ENCODE measurements around the gene ESRRA. TPM values are rescaled to one million over a fixed set of nuclear protein-coding genes. Genes with fewer than 3 reads are reported as not detected.
"Not testable (repeated sequence)": the region's sequence is repeated elsewhere in the genome, so short reads cannot be mapped to it uniquely, and the experiment has no call there.

Gene ESRRA
- total and polyA plus RNA-seq, 9 donors = 2.3 to 17.4 (median 11.9) TPM

GRCh38 chr11:64306876-64307622 lies 1.7 kb downstream of the ESRRA start:
- H3K27me3 ChIP-seq = no peaks in the 10 kb centered on the region
- peak in 4 of 5 donors; percentile 54 to 61 (median 57) for DNase-seq
- H3K27ac ChIP-seq = no peak overlapping the region
- 75 to 78% (median 75%) methylated on average over 15 of the region's 15 CpGs for WGBS, 3 donors
- TF ChIP-seq POLR2A (IDR thresholded peaks at IDR 0.05) = no peak
- TF ChIP-seq CTCF (IDR thresholded peaks at IDR 0.05) = no peak
- TF ChIP-seq EP300 (IDR thresholded peaks at IDR 0.05) = no peak
- H3K4me3 ChIP-seq = peak overlapping the region; percentile 48
- H3K36me3 ChIP-seq = no peaks in the 10 kb centered on the region
- H3K4me1 ChIP-seq (ENCODE audit: insufficient read depth) = peaks cover 8% of the 10 kb centered on the region
- intact Hi-C loops (cut with DNase I) = loop anchor here in 1 of 4 donors (5.0 kb wide), 1 partner anchor 65 kb away; the partner anchor contains the start of gene FKBP2
- H3K9me3 ChIP-seq = no peaks in the 10 kb centered on the region

GRCh38 chr11:64307795-64308194 lies 2.5 kb downstream of the ESRRA start:
- WGBS, 3 donors = 92 to 95% (median 94%) methylated on average over 5 of the region's 5 CpGs
- H3K36me3 ChIP-seq; H3K27me3 ChIP-seq; H3K4me3 ChIP-seq; H3K9me3 ChIP-seq; H3K27ac ChIP-seq; H3K4me1 ChIP-seq (ENCODE audit: insufficient read depth); DNase-seq: not testable (repeated sequence)
- intact Hi-C loops (cut with DNase I) = loop anchor here in 1 of 4 donors (5.0 kb wide), 1 partner anchor 65 kb away; the partner anchor contains the start of gene FKBP2

GRCh38 chr11:64312947-64313346 lies 7.6 kb downstream of the ESRRA start:
- H3K4me3 ChIP-seq = no peak overlapping the region
- no peaks in the 10 kb centered on the region for H3K9me3 ChIP-seq
- H3K4me1 ChIP-seq (ENCODE audit: insufficient read depth) = peaks cover 2% of the 10 kb centered on the region
- no peaks in the 10 kb centered on the region for H3K36me3 ChIP-seq
- no peaks in the 10 kb centered on the region for H3K27me3 ChIP-seq
- intact Hi-C loops (cut with DNase I) = no loop called here
- H3K27ac ChIP-seq = peak overlapping the region in 1 of 2 donors; percentile 74
- 87 to 91% (median 91%) methylated on average over 10 of the region's 10 CpGs for whole genome bisulfite sequencing, 3 donors
- TF ChIP-seq EP300 (IDR thresholded peaks at IDR 0.05) (no peak), POLR2A (IDR thresholded peaks at IDR 0.05) (no peak), CTCF (IDR thresholded peaks at IDR 0.05) (no peak)
- peak in 1 of 5 donors; percentile 33 for DNase-seq

- intact Hi-C loops (cut with DNase I) = no loop called here
- WGBS, 3 donors = 32 to 62% (median 36%) methylated on average over 17 to 18 of the region's 18 CpGs
- Histone ChIP-seq H3K4me3 (no peak overlapping the region), H3K36me3 (no peaks in the 10 kb centered on the region), H3K9me3 (no peaks in the 10 kb centered on the region), H3K27me3 (no peaks in the 10 kb centered on the region), H3K27ac (peak overlapping the region in 1 of 2 donors; percentile 74), H3K4me1 (ENCODE audit: insufficient read depth) (peaks cover 2% of the 10 kb centered on the region)
- DNase-seq = peak in 4 of 5 donors; percentile 60 to 78 (median 71)
- TF ChIP-seq CTCF (IDR thresholded peaks at IDR 0.05) (no peak), EP300 (IDR thresholded peaks at IDR 0.05) (no peak), POLR2A (IDR thresholded peaks at IDR 0.05) (no peak)
Measured at GRCh38 chr11:64313491-64314145, 8.3 kb downstream of the ESRRA start.
